GM12874 (cell line): ENCODE data around the gene UBE2Q1.

Experiments
- CTCF ChIP-seq: IDR thresholded peaks from 2 replicates; pipeline ENCODE4 v1.5.1; 2011; ENCODE audit warnings: low read depth, mild to moderate bottlenecking, control low read depth, low read length, moderate library complexity; ENCODE audit not compliant: insufficient read depth

UBE2Q1 gene

DNA sequence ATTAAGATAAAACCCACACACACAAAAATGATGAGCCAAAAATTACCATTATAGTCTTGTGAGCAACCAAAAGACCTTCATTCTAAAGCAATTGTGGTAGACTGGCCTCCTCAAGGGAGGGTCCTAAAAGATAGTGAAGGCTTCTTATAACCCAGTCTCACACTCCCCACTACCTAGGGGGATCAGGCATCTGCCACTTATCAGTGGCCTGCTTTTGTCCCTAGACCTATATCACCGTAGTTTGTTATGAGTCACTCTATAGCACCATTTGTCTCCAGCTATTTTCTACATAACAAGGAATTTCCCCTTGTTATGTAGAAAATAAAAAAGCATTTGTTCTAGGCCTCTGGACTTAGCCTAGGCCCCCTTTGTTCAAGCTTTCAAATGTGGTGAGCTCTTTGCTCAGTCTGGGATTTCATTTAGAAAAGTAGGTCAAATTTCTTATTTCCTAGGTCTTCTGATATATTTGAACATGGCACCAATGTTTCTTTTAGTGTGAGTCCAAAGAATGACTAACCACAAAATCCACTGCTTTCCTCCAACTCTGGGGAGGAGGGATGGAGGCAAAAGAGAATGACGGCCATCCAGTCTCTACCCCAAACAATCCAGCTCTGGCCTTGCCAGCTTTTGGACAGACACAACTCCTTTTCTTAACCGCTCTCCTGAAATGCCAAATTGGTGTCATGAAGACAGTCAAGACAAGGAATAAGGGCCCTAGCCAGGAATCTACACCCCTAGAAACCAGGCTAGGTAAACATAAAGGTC is 40.6 kb upstream of the UBE2Q1 start:
- TF ChIP-seq CTCF = no peak

DNA sequence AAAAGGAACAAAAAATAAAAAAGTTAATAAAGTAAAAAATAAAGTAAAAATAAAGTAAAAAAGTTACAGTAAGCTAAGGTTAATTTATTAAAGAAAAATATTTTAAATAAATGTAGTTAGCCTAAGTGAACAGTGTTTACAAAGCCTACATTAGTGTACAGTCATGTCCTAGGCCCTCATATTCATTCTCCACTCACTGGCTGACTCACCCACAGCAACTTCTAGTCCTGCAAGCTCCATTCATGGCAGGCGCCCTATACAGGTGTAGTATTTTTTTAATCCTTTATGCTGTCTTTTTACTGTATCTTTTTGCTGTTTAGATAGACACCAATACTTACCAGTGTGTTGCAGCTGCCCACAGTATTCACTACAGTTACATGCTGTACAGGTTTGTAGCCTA is 37.2 kb upstream of the UBE2Q1 start:
- no peak for TF ChIP-seq CTCF

DNA sequence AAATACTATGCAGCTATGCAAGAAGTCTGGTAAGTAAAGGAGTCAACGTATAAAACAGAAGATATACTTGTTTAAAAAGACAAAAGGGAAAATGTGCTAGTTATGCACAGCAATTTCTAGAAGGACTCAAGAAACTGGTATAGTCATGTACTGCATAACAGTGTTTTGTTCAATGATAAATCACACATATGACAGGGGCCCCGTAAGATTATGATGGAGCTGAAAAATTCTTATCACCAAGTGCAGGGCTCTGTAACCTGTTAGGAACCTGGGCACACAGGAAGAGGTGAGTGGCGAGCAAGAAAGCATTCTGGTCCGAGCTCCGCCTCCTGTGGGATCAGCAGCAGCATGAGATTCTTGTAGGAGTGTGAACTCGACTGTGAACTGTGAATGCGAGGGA is 36.3 kb upstream of the UBE2Q1 start:
- no peak for TF ChIP-seq CTCF

DNA sequence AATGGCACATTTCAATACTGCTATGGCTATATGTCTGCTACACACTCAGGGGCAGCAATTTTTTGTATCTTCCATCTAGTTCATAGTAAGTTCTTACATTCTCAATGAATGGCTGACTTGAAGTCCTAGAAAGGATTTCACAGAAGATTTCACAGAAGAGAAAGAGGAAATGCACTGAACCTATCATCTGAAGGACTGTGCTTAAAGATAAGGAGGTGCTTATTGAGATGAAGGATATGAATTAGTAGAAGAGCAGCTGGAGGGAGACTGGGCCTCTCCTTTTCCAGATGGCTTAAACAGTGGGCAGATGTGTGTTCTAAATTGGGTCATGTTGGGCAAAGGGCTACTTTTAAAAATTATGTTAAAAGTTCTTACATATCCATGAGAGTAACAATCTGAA is 34.9 kb upstream of the UBE2Q1 start:
- TF ChIP-seq CTCF = no peak

- TF ChIP-seq CTCF = no peak
Observed at GRCh38 chr1:154591206-154591605, 32.7 kb upstream of the UBE2Q1 start.

DNA sequence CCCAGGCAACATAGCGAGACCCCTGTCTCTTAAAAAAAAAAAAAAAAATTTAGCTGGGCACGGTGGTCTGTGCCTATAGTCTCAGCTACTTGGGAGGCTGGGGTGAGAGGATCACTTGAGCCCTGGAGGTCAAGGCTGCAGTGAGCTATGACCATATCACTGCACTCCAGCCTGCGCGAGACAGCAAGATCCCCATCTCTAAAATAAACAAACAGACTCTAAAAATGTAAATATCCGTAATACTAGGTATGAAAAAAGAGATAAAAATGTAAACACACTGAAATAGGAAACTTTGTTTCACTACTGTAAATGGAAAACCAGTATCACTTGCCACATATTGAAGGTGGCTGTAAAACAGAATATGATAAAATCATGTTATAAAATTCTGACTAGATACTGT is 32.3 kb upstream of the UBE2Q1 start:
- TF ChIP-seq CTCF = no peak

DNA sequence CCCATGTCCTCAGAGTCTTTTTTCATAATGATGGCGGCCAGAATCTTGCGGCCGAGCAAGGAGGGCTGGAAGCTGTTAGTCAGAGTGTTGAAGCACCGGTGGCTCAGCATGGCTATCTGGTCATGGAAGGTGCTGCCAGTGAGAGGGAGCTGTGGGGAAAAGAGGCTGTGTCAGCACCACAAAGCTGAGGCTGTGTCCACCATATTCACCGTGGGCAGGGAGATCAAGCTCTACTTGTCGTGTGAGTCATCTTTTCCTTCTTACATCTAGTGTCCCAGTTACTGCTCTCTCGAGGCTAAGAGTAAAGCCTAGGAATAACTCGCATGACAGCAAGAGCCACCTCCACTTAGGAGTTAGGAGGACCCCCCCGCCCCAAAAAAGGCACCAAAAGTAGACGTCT is 31.3 kb upstream of the UBE2Q1 start:
- no peak for TF ChIP-seq CTCF
